Occipital lobe (tissue), 2 donors: ENCODE data around the gene INSM1. TPM values are rescaled to one million over a fixed set of nuclear protein-coding genes. Genes with fewer than 3 reads are reported as not detected.

Experiments used
- DNase-seq: peaks from one replicate; lab custom pipeline; 2025; lab: John Stamatoyannopoulos, UW
- total RNA-seq: library from RNA; depleted of rRNA; stranded (reverse); fragments of >200 nt; gene quantifications from one replicate; pipeline ENCODE4 v1.2.3, GENCODE V29; 2014

INSM1 gene
- total RNA-seq, 1 donor from 2014 or later = 15.9 TPM

DNA sequence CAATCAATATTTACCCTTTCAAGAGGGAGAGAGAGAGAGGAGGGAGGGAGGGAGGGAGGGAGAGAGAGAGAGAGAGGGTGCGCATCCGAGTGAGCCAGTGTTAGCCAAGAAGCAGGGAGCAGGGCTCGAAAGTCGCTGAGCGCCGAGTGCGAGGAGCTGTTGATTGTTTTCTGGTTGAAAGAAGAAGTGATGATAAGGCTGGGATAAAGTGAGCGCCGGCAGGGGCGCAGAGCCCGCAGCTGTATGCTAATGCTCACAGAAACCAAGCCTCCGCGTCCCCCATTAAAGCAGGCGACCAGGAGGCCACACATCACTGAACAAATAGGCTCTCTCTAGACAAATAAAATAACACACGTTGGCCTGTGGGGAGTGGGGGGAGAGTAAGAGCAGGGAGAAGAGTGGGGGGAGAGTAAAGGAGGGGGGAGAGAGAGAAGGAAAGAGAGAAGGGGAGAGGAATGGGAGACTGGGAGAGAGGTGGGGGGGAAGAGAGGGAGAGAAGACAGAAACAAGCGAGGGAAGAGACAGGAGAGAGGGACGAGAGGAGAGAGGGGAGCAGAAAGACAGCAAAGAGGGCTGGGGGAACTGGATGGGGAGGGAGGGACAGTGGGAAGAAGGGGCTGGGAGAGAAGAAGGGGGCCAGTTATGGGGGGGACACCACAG lies 5.0 kb upstream of the INSM1 start:
- no peak for DNase-seq

DNA sequence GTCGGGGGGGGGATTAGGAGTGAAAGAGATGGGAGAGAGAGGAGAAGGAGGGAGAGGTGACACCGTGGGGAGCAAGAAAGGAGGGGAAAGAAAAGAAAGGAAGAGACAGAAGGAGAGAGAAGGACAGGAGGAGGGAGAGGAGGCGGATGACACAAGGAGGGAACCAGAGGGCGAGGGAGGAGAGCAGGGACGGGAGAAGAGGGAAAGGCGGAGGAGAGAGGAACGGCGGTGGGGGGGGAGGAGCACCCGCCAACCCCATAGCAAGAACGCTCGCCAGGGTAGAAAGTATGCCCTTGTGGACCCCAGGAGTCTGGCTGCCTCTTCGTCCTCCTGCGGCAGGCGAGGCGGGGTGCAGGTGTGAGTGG lies 4.5 kb upstream of the INSM1 start:
- no peak for DNase-seq

DNA sequence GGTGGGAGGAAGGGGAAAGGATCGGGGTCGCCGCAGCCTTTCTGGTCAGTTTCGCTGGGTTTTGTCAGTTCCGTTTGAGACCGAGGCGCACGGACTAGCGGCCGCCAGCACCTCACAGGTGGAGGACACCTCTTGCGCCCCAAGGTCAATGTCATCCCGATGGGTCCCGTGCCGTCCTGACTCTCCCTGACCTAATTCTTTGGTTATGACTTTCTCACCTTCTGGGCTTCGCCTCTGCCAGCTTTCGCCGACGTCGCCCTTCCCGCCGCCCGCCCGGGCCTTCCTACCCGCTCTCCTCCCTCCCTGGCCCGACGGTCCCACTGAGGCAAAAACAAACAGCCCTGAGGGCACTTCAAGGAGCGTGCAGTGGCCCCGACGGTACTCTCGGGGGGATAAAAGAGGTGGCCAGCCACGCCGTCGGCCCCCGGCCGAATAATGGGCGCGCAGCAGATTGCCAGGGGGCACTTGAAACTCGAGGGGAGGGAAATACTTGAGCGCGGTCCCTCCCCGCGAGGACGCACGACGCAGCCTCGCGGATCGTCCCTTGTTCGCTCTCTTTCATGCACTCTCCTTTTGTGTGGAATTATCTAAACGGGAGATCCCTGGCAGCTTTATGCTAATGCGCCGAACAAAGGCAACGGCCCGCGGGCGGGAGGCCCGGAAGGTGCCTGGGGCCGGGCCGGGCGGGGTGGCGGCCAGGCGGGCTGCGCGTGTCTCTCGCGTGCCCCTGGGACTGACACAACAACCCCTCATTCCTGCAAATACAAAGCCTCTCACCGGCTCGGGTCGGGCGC lies 3.9 kb upstream of the INSM1 start:
- DNase-seq = no peak

DNA sequence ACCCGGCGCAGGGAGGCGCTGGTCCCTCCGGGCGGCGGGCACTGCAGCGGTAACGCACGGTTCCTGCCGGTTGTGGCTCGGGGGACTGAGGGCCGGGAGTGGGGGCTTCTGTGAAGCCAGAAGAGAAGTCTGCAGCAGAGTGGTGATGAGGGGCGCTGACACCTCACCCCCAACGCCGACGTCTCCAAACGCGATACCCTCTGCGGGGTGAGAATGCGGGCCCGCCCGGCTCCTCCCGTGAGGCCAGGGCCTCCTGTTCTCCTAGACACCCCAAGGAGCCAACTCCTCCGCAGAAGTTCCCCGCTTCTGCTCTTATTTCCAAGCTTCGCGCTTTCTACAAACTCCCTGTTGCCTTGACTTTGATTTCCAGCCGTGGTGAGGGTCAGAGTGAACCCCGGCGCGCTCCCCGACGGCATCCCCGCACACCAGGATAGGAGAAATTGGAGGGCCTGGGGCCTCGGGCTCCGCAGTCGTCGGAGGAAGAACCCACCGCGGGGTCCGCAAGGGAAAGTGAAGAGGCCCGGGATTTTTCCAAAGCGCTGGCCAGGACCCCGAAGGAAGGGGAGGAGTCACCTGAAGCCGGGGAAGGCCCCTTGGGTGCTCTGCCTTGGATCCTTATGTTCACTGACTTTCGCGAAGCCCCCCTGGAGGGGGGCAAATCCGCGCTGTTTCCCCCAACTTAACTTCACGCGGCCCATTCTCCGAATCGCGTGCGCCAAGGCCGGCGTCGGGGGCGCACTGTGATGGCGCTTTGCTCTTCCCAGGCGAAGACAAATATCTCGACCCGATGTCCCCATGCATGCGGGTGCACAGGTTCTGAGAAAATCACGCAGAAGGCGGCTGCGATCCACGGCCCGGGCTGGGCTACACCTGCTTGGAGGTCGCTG lies 3.1 kb upstream of the INSM1 start:
- DNase-seq = no peak

DNA sequence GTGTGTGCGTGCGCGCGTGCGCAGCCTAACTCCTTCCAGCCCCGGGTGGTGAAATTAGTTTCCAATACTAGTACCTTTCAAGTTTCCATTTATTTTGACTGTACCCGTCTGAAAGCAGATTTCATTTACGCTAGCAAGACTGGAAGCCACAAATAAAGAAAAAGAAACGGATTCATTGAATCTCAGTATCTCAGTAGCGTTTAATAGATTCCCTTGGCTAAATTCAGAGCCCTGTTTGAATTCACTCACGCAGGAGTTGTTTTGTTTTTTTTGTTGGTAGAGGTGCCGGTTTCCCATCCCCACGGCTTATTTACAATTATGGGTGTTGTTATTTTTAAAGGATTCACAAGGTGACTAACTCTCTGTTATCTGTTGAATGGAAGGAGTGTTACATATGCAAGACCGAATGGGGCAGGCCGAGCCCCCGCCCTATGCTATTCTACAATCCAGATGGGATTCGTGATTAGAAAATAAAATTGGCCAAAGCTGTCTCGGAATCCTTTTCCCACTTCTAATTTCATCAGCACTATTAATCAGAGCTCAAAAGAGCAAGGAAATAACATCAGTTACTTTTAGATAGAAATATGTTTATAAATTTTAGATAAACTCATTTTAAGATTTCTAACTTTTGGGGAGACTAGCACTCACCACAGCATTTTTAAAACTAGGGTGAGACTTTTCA lies 2.3 kb upstream of the INSM1 start:
- DNase-seq = no peak

DNA sequence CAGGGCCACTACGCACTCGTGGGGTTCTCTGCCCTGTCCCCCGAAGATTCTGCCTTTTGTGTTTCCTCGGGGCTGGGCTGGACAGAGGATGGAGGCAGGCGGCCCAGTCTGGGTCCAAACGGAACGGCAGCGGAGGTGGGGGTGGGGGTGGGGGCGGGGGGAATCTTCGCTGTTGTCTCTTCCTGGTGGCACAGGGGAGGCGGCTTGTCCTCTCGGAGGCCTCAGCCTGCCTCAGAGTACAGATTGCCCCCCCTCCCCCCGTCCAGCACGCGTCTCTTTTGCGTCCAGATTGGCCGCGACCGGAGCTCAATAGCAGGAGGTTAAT lies 1.4 kb upstream of the INSM1 start:
- DNase-seq = no peak

DNA sequence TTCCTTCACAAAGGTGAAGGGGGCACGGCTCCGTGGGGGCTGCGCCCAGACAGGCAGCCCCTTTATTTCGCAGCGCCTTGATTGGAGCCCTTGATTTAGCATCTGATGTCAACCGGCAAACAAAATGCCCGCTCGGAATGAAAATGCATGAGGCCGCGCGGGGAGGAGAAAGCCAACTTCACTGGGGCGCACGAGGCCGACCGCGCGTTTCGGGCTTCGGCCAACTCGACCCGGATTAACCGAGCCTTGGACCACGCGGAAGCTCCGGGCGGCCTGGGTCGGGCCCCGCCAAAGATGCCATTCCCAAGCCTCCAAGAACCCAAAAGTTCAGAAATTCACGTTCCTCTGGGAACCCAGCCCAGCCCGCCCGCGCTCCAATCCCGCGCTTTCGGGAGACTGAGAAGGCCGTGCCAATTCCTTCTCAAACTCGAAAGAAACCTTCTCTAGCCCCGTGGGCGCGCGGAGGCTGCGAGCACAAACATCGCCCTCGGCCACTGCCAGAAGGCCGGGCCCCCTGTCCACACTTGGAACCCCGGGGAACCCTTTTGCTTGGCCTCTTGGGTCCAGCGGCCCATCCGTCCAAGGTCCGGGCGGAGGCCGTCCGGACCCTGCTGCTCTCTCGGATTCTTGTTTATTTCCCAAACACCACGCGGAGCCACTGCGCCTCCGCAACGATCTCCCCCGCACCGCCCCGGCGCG lies 879 bp upstream of the INSM1 start:
- no peak for DNase-seq

DNA sequence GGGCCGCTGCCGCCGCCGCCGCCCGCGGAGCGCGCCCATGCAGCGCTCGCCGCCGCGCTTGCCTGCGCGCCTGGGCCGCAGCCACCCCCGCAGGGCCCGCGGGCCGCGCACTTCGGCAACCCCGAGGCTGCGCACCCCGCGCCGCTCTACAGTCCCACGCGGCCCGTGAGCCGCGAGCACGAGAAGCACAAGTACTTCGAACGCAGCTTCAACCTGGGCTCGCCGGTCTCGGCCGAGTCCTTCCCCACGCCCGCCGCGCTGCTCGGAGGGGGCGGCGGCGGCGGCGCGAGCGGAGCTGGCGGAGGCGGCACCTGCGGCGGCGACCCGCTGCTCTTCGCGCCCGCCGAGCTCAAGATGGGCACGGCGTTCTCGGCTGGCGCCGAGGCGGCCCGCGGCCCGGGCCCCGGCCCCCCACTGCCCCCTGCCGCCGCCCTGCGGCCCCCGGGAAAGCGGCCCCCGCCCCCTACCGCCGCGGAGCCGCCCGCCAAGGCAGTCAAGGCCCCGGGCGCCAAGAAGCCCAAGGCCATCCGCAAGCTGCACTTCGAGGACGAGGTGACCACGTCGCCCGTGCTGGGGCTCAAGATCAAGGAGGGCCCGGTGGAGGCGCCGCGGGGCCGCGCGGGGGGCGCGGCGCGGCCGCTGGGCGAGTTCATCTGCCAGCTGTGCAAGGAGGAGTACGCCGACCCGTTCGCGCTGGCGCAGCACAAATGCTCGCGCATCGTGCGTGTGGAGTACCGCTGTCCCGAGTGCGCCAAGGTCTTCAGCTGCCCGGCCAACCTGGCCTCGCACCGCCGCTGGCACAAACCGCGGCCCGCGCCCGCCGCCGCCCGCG lies 730 bp downstream of the INSM1 start:
- DNase-seq = no peak

DNA sequence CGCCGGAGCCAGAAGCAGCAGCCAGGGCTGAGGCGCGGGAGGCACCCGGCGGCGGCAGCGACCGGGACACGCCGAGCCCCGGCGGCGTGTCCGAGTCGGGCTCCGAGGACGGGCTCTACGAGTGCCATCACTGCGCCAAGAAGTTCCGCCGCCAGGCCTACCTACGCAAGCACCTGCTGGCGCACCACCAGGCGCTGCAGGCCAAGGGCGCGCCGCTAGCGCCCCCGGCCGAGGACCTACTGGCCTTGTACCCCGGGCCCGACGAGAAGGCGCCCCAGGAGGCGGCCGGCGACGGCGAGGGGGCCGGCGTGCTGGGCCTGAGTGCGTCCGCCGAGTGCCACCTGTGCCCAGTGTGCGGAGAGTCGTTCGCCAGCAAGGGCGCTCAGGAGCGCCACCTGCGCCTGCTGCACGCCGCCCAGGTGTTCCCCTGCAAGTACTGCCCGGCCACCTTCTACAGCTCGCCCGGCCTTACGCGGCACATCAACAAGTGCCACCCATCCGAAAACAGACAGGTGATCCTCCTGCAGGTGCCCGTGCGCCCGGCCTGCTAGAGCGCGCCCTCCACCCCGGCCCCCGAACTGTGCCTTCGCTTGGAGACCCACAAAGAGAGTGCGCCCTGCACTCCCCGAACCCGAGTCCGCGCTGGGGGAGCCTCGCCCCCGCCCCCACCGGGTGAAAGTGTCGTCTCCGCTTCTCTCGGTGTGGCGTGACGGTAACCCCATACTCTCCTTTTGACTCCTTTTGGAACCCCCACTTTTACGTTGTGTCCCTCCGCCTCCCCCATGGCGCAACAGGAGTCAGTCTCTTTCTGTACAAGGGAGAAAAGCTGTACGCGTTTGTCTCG lies 1.6 kb downstream of the INSM1 start:
- no peak for DNase-seq

DNA sequence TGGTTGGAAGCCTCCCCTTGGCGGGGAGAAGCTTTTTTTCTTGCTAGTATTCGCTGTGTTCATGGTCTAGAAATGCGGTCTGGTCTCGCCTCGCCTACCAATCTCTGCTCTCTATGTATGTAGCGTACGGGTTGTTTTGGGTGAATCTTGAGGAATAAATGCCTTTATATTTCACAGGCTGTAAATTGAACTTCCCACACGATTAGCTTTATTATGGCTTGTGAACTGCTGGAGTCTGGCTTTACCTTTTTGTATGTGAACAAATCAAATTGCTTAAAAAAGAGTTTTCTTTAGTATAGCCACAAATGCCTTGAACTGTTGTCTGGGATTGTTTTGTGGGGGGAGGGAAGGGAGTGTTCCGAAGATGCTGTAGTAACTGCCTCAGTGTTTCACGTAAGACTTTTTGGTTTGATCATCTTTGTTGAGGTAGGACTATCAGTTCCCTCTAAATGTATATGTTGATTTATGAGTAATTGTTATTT lies 2.2 kb downstream of the INSM1 start:
- DNase-seq = no peak

DNA sequence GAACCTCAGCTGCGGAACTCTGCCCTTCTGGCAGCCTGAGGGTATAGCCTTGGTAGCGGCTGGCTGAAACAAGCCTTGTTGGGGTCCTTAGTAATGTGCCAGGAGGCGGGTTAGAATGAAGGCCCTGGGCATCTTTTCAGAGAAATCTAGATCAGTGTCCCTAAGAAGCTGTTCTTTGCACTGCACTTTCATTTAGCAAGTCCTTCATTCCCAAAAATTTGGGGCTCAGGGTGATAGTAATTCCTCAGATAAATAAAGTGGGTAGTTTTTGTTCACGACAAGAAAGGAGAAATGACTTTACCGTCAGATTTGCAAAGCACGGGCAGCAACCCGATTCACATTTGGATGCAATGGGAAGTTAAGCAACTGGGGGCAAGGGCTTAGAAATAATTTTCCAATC lies 3.2 kb downstream of the INSM1 start:
- DNase-seq = no peak

DNA sequence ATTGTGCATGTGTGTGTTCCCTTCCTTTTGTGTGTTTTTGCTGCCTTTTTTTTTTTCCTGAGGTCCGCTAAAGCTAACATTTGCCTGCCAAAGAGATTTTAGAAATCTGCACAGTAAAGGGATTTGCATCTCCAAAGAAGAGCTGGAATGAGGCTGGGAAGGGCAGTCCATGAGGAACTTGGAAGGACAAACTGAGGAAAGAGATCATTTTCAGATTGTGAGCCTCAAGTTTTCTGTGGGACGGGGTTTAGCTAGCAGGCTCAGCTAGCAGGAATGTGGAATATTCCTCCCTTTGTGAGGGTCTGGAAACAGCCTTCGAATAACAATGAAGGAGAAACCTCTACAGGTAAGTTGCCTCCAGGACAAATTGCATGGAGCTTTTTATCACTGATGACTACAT lies 3.8 kb downstream of the INSM1 start:
- no peak for DNase-seq

DNA sequence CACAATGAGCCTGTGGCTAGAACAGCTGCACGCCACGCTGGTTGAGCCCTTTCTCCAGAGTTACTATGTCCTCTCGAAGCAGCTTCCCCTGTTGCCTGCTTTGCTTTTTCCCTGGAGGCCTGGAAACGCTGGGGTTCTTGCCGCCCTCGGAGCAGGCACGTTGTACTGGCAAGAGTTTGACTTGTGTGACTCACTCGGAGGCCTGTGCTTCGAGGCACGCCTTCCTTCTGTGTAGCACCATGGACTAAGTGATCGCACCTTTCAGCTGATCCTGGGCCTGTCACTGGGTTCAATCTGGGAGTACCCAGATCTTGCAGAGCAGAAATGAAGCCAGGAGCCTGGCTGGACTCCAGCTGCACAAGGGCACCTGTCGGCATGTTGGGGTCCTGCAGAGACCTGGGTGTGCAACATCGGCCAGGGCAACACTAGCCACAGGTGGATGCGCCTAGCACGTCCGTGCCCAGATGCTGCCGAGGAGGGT lies 5.2 kb downstream of the INSM1 start:
- DNase-seq = peak; percentile 35

DNA sequence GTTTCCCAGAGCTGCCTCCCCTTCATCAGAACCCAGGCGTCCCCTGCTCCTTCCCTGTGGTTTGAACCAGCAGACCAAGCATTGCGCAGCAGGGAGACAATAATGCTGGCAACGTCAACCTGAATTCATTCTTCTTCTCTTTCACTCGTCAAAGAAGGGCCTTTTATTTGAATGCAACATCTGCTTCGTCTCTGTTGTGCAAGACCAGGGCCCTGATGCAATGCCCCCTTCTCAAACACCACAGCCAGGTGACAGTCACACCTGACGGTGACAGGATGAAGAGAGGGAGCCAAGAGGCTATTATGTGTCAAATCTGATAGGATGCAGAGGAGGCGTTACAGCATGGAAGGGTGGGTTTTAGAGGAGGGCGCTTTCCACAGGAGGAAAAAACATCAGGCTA lies 8.0 kb downstream of the INSM1 start:
- no peak for DNase-seq

DNA sequence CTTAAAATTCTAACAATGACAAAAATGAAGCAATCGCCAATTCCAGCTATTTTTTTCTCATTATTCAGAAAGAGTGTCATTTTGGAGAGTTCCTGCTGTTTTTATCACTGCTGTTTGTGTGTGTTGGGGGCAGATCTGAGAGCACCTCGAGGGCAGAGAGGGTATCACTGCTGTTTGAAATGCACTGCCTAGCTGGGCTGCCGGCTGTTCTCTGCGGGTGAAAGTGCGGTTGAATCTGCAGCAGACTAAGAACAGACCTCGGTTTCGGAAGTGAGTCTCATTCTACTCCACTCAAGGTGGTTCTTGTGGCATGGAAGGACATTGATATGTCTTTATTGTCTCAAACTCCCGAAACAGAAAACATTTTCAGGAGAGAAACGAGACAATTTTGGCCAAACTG lies 18.3 kb downstream of the INSM1 start:
- no peak for DNase-seq

DNA sequence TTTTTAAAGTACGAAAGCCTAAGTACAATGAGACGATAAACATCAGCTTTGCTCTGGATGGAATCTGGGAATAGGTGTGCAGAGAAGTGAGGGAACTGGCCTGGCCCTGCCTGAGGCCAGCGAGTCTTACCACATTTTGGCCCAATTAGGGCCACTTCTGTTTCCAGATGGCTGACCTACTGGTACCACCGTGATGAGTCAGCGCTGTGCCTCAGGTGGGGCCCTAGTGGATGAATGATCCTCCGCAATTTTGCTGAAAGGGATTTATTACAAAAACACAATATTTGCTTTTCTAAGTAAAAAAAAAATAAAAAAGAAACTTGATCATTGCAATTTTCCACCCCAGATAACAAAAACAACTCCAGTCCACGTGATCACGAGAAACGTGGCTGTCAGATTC lies 22.5 kb downstream of the INSM1 start:
- no peak for DNase-seq

DNA sequence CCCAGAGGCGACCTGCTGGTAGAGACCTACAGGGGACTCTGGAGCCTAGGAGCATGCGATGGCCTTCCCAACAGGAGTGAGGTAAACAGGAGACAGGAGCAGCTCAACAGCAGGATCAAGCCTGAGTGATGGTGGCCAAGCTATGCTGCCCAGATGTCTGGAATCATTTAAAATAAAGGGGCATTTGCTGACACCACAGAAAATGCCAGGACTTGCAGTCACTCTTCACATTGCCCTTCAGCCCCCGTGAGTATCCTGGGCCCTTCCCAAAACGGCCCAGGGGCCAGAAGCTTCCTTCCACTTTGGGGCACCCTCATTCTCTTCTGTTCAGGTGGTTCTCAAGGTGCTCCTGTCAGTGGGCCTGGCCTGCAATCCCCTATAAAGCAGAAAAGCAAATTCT lies 23.2 kb downstream of the INSM1 start:
- no peak for DNase-seq

DNA sequence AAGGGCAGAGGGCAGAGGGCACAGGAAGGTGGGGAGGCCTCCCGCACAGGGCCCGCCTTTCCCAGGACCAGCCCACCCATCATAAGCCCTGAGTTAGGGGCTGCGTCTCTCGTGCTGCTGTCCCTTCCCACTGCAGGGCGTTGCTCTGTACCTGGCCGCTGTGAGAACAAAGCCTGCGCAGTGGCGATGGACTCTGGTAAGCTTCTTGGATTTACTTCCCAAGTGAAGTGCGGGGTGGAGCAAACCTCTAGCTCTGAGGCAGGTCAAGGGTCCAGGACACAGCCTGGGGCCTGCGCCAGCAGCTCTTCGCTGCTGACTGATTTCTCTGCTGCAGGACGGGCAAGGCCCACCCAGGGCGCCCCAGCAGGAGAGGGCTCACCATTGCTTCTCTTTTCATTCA lies 23.9 kb downstream of the INSM1 start:
- no peak for DNase-seq
